ENCODE data around the gene MRPL48.

Gene MRPL48

GRCh38 chr11:73854680-73855079 lies 67.0 kb downstream of the MRPL48 start:
- TF ChIP-seq CTCF (IDR thresholded peaks at IDR 0.05): no peak

- no peak for TF ChIP-seq CTCF (IDR thresholded peaks at IDR 0.05)
Observed at GRCh38 chr11:73856031-73856567, 68.4 kb downstream of the MRPL48 start.

GRCh38 chr11:73859671-73860070 lies 72.0 kb downstream of the MRPL48 start:
- no peak for TF ChIP-seq CTCF (IDR thresholded peaks at IDR 0.05)

DNA sequence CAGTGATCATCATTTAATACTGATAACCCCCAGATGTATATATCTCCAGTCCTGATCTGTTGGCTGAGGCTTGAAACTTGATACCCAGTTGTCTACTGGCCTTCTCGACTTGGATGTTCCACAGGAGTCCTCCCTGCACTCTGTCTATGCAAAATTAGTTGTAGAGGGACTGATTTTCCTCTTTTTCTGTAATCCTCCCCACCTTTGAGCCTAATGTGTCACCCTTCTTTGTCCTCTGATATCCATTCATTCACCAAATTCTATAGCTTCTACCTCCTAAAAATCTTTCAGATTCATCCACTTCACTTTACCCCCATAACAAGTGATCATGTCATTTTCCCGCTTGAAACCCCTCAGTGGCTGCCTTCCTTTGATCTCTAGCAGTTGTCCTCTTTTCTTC lies 72.5 kb downstream of the MRPL48 start:
- no peak for TF ChIP-seq CTCF (IDR thresholded peaks at IDR 0.05)

GRCh38 chr11:73862986-73863385 lies 75.3 kb downstream of the MRPL48 start:
- no peak for TF ChIP-seq CTCF (IDR thresholded peaks at IDR 0.05)

DNA sequence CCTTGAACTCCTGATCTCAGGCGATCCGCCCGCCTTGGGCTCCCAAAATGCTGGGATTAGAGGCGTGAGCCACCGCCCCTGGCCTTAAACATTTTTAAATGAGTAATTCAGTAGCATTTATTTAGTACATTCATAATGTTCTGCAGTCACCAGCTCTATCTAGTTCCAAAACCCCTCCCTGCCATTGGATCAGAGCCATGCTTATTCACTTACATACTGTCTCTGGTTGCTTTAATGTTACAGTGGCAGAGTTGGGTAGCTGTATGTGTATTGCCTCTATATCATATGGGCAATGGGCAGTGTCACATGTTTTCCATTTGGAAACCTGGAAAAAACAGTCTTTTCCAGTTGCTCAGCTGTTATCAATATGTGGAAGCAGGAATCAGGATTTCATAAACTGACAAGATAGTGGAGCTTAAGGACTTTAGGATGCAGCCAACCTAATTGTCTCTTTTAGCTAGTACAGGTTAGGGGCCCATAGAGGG lies 78.5 kb downstream of the MRPL48 start:
- no peak for TF ChIP-seq CTCF (IDR thresholded peaks at IDR 0.05)

DNA sequence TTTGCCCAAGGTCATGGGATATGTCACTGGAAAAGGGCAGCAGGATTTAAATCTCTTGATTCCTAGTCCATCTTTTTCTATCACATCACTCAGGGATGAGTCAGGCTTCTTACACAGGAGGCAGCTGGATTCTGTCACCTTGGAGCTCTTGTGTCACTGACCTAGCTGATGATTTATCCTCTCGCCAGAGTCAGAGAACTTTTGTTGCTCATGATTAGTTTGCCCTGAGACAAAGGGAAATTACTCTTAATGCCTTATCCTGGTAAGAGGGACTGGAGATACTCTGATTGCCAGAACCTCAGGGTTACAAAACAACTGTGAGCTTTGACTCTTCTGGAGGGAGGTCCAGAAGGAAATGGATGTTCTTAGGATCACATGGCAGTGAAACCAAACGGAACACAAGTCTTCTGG lies 78.9 kb downstream of the MRPL48 start:
- TF ChIP-seq CTCF (IDR thresholded peaks at IDR 0.05): no peak
